Measurements from ENCODE around the gene ST14.
"Not testable (repeated sequence)": the region's sequence is repeated elsewhere in the genome, so short reads cannot be mapped to it uniquely, and the experiment has no call there.

The ST14 gene

DNA sequence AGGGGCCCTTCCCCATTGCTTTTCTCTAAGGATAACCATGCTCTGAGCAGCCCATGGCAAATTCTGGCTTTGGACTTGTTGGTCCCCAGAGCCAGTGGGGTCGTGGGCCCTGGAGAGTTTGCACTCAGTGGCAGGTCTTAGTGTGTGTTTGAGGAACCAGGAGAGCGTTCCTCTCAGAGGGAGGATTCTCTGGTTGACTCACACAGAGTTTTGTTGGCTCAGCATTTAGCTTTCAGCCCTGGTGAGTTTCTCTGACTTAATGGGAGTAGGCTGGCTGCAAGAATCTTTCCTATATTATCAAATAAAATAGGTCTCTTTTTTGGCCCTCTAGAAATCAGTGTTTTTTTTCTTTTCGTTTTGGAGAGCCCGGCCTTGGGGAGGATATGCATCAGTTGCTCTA lies 20.9 kb downstream of the ST14 start:
- peak in 22 of 42 donors; percentile 8 to 77 (median 38) for DNase-seq
- intact Hi-C loops (cut with DNase I) = no loop called here

DNA sequence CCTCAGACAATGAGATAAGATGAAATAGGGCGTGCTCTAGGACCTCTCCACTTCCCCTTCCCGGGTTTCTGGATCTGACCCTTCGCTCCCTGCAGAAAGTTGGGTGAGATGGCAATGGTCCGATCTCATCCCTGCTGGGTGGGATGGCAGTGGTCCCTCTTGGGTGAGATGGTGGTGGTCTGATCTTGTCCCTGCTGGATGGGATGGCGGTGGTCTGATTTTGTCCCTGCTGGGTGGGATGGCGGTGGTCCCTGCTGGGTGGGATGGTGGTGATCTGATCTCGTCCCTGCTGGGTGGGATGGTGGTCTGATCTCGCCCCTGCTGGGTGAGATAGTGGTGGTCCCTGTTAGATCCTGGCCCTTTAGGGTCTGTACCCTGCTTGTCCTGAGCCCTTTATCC lies 21.3 kb downstream of the ST14 start:
- intact Hi-C loops (cut with DNase I) = no loop called here
- no peak for DNase-seq

DNA sequence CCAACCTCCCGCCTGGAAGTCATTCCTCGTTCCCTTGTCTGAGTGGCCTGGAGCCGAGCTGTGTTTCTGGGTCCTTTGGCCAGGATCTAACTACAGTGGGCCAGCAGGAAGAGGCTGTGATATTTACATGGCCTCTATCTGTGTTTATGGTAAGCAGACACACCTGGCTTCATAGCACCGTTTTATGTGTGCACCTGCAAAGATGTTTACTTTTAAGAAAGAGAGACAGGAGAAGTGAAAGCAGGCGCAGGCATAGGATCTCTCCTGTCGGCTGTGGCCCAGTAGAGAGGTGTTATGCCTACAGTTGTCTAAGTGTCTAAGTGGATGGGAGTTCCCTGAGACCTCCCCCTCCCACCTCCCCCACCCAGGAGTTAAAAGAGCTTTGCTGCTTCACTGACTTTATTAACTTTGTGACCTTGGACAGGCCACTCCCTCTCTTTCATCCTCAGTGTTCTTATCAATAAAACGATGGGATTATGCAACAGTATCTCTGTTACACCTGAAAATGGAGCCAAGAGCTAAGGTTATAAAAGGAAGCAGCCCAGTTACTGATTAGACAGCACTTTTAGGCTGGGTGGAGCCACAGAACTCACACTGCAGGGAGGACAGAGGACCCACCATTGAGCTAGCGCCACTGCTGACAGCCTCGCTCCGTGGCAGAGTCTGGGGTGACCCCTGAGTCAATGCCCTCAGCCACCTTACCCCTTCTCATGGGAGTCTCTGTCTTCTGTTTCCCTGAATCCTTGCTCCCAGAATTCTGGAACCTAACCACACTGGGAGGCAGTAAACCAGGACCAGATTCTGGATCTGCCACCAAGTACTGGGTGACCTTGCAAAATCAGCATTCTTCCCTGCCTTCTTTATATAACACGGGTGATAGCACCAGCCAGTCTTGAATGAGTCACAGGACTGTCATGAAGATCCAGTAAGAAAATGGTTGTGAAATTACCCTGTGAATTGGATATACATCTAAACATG lies 22.0 kb downstream of the ST14 start:
- intact Hi-C loops (cut with DNase I) = no loop called here
- peak in 13 of 42 donors; percentile 11 to 67 (median 26) for DNase-seq

DNA sequence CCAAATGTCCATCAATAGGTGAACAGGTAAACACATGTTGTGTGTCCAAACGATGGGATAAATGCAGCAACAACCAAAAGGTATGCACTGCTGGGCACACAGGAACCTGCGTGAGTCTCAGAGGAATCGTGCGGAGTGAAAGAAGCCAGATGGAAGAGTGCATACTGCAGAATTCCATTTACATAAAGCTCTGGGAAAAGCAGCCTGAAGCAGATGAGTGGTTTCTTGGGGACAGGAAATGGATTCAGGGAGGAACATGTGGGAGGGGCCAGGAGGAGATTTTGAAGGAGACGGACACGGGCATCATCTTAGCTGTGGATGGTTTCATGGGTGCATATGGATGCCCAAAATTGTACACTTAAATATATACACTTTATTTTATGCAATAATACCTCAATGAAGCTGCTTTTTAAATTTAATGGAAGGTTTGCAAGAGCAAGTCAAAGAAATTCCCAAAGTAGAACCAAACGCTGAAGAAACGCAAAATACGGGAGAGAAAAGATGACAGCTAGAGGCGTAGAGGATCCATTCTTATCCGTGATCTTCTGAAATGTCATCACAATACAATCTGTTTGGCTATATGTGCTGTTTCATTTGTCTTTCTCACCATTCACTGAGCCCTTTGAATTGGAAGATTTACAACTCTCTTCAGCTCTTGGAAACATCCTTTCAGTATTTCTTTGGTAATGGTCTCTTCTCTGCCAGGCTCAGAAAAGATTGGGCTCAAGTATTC lies 24.5 kb downstream of the ST14 start:
- intact Hi-C loops (cut with DNase I) = no loop called here
- no peak for DNase-seq

DNA sequence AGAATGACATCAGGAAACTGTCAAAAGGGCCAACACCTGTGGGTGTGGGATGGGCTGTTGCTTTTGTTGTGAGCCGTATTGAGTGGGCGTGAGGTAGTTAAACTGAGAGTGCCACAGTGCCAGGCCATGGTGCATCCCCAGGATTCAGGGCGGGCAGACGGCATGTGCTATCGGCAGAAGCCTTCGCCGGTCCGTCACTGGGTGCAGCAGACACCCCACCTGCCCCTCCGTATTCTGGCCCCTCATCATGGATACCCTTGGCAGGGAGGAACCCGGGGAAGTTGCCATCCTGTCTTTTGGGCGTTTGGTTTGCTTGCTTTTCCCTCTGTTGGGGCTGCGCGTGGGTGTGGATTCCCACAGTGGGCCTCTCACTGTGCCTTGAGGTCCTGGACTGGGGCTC lies 27.5 kb downstream of the ST14 start:
- DNase-seq = no peak
- intact Hi-C loops (cut with DNase I) = no loop called here

DNA sequence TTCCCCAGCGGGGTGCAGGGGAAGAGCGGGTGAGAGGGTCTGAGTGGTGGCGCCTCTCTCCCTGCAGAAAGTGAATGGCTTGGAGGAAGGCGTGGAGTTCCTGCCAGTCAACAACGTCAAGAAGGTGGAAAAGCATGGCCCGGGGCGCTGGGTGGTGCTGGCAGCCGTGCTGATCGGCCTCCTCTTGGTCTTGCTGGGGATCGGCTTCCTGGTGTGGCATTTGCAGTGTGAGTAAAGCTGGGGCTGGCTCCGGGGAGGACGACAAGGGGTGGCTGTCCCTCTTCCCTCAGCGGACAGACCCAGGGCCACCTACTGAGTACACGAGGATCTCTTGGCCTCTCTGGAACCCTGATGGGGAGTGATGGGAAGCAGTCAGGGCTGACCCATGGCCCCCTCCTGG lies 28.5 kb downstream of the ST14 start:
- intact Hi-C loops (cut with DNase I) = no loop called here

DNA sequence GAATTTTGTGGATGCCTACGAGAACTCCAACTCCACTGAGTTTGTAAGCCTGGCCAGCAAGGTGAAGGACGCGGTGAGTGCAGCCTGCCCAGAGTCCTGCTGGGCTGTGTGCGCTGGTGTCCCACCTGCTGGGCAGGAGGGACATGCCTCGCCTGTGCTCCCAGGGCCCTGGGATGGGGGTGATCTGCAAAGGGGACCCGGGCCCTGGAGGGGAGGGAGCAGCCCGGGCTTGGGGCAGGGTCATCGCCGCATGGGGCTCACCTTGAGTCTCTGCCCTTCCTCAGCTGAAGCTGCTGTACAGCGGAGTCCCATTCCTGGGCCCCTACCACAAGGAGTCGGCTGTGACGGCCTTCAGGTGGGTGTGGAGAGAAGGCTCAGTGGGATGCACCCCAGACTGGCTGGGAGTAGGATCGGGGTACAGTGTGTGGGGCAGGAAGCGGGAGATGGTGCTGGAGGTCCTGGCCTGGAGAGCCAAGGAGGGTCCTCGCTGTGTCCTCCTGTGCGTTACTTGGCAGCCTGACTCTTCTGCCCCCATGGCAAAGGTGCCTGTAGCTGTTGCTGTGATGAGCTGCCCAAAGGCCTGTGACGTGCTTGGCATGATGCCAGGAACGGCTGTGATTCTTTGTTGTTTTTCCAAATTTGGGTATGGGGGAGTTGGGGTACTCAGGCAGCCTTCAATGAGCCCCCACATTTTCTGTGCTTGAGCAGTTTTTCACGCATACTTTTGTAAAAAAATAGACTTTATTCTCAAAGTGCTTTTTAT lies 29.2 kb downstream of the ST14 start:
- DNase-seq = no peak
- intact Hi-C loops (cut with DNase I) = no loop called here

More for the DNA sequence above, 28.5 kb downstream of the ST14 start:
- DNase-seq = no peak

DNA sequence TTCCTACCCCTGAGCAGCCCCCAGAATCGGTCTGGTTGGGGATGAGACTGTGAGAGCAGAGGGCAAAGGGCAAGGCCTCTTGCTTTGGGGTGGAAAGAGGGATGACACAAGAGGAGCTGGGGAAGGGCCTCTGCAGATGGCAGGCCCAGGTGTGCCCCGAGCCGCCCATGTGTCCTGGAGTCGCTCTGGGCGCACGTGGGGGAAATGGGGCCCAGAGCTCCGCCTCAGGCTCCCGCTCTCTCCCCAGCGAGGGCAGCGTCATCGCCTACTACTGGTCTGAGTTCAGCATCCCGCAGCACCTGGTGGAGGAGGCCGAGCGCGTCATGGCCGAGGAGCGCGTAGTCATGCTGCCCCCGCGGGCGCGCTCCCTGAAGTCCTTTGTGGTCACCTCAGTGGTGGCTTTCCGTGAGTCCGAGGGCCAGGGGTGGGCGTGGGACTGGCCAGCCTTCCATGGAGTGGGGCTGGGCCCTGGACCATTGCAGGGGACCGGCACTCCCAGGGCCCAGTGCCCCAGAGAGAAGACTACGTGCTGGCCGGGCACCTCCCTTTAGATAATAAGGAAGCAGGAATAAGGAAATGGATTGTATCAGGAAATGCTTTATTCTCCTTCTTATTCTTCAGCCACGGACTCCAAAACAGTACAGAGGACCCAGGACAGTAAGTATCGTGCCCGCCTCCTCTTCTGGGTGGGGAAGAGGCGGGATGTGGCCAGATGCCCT lies 30.1 kb downstream of the ST14 start:
- no peak for DNase-seq
- intact Hi-C loops (cut with DNase I) = no loop called here

DNA sequence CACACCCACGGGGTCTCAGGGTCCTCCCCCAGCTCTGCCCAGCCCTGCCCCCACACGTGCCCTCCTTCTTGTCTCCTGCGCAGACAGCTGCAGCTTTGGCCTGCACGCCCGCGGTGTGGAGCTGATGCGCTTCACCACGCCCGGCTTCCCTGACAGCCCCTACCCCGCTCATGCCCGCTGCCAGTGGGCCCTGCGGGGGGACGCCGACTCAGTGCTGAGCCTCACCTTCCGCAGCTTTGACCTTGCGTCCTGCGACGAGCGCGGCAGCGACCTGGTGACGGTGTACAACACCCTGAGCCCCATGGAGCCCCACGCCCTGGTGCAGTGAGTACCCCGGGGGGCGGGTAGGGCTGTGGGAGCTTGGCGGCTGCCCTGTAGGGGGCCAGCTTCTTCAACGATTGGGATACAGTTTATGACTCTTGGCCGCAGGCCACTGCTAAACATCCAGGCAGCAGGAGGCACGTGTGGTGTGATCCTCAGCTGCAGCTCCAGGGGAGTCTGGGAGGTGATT lies 30.8 kb downstream of the ST14 start:
- intact Hi-C loops (cut with DNase I) = no loop called here
- no peak for DNase-seq

DNA sequence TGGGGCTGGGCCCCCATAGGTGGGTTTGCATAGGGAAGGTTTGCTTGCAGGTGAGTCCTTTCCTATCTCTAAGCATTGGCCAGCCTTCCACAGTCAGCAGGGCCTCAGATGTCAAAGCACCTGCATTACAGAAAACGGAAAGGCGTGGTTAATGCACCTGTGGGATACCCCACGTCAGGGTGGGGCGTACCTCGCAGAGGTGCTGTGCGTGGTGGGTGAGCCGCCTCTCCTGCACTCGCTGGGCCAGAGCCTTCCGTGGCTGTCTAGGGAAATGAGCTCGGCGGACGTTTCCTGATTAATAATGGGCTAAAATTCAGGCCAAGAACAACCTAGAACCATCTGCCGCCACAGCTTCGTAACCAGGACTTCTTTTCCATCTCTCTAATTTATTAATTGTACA lies 32.3 kb downstream of the ST14 start:
- intact Hi-C loops (cut with DNase I) = no loop called here
- DNase-seq = no peak

DNA sequence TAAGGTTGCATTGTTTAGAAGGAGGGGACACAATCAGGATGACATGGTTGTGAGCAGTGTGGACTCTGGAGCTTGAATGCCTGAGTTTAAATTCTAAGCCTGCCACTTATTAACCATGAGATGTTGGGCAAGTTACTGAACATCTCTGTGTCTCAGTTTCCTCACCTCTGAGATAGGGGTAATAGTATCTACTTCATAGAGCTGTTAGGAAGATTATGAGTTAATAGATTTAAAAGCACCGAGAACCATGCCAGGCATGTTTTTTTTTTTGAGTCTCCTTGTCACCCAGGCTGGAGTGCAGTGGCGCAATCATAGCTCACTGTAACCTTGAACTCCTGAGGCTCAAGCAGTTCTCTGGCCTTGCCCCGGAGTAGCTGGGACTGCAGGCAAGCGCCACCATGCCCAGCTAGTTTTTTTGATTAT lies 33.3 kb downstream of the ST14 start:
- DNase-seq = no peak
- intact Hi-C loops (cut with DNase I) = no loop called here

DNA sequence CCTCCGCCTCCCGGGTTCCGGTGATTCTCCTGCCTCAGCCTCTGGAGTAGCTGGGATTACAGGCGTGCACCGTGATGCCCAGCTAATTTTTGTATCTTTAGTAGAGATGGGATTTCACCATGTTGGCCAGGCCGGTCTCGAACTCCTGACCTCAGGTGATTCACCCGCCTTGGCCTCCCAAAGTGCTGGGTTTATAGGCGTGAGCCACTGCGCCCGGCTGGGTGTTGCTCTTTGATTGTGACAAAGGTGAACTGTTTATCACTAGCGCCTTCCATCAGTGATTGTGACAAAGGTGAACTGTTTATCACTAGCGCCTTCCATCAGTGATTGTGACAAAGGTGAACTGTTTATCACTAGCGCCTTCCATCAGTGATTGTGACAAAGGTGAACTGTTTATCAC lies 34.0 kb downstream of the ST14 start:
- DNase-seq; intact Hi-C loops (cut with DNase I): not testable (repeated sequence)

DNA sequence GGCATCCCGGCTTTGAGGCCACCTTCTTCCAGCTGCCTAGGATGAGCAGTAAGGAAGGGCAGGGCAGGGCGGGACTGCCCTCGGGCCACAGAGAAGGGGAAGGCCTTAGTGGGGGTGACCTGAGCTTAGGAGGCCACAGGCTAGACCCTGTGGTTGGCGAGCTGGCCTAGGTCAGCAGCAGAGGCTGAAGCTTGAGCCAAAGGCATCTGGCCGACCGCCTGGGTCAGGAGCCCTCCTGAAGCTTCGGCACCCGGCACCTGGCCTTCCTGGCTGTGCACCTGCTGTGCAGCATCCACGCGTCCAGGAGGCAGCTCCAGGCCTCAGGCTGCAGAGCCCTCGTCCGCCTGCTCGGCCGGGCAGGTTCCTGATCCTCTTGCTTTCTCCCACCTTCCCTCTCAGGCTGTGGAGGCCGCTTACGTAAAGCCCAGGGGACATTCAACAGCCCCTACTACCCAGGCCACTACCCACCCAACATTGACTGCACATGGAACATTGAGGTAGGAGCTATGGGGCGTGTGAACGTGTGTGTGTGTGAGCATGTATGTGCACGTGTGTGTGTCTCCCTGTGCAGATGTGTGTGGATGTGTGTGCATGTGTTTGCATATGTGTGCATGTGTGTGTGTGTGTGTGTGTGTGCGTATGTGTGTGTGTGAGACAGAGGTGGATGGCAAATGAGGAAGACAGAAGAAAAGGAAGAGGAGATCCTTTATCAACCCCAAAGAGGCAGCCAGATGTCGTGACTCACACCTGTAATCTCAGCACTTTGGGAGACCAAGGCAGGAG lies 34.9 kb downstream of the ST14 start:
- DNase-seq = no peak
- intact Hi-C loops (cut with DNase I) = no loop called here

DNA sequence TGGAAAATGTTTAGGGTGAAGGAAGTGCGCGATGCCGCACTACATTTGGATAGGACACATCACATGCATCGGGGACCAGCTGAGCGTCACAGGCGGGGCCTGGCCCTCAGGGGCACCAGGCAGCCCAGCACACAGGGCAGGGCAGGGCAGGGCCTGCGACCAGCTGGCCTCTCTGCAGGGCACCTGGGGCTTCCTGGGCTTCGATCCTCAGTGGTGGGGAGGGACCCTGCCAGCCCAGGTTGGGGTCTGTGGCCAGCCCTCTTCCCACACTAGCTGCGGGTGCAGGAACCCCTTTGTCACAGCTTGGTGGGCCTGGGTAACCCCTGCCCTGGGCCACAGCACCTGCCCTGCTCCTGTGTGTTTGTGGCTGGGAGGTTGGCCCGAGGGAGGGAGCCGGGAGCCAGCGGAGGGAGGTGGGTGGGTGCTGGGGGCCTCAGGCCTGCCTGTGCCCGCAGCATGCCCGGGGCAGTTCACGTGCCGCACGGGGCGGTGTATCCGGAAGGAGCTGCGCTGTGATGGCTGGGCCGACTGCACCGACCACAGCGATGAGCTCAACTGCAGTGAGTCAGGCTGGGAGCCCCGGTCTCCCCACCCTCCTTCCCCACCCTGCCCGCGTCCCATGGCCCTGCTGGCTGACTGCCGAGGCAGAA lies 37.9 kb downstream of the ST14 start:
- intact Hi-C loops (cut with DNase I) = no loop called here
- no peak for DNase-seq

DNA sequence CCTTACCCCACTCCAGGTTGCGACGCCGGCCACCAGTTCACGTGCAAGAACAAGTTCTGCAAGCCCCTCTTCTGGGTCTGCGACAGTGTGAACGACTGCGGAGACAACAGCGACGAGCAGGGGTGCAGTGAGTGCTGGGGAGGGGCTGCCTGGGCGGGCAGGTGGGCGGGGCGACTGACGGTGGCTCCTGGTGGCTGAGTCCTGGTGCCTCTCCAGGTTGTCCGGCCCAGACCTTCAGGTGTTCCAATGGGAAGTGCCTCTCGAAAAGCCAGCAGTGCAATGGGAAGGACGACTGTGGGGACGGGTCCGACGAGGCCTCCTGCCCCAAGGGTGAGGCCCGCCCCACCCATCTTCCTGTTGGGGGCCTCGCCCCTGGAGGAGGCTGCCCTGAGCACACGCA lies 38.7 kb downstream of the ST14 start:
- no peak for DNase-seq
- intact Hi-C loops (cut with DNase I) = no loop called here

DNA sequence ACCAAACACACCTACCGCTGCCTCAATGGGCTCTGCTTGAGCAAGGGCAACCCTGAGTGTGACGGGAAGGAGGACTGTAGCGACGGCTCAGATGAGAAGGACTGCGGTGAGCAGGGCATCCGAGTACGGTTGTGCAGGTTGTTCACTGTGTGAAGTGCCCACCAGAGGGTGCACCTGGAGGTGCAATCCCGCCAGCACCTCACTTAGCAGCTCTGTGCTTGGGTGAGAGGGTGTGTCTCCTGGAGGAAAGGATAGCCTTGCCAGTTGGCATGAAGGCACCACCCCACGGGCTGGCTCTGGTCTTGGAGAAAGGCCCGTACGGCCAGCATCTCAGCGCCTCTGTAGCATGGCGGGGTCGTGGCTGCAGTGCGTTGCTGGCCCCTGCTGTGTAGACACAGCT lies 39.4 kb downstream of the ST14 start:
- DNase-seq = no peak
- intact Hi-C loops (cut with DNase I) = no loop called here

DNA sequence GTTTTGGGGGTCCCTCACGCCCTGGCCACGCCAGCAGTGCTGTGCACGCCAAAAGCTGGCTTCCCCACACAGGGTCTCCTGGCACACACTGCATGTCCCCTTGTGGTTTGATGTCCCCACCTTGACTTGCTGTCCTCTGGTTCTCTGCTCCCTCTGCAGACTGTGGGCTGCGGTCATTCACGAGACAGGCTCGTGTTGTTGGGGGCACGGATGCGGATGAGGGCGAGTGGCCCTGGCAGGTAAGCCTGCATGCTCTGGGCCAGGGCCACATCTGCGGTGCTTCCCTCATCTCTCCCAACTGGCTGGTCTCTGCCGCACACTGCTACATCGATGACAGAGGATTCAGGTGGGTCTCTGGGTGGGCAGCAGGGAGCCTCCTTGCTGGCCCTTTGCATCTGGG lies 40.2 kb downstream of the ST14 start:
- intact Hi-C loops (cut with DNase I) = no loop called here
- no peak for DNase-seq

DNA sequence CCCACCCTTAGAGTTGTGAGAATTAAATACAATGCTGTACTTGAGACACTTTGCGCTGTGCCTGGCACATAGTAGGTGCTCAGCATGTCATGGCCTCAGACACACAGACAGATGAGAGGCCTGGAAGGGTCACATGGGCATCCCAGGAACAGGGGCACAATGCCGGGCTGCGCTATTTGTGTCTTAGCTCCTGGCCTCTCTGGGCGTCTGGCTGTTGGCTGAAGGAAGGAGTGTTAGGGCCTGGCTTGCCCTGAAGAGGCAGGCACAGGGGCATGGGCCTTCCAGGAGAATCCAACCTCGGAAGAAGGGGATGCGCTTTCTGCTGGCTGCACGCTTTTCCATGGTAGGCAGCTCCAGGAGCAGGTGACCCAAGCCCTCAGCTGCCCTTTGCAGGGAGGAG lies 41.4 kb downstream of the ST14 start:
- intact Hi-C loops (cut with DNase I) = no loop called here
- no peak for DNase-seq
